Omental fat pad (tissue), 4 donors: Measurements from ENCODE around the gene MRGPRD. TPM values are rescaled to one million over a fixed set of nuclear protein-coding genes. Genes with fewer than 3 reads are reported as not detected.
A peak's percentile ranks its signal among the peaks of the same experiment; 100 is the strongest.

ENCODE experiments used
- ATAC-seq: fragments of 150-250 bp; one replicate; pipeline ENCODE4 v1.9.1; 2016; ENCODE audit warnings: mild to moderate bottlenecking, moderate library complexity; ENCODE audit not compliant: low FRiP score
- DNase-seq: peaks from one replicate; pipeline ENCODE4 v3.0.0-alpha.2; 2019; ENCODE audit warnings: low spot score
- total RNA-seq, 4 donors: library from RNA; depleted of rRNA; stranded (reverse); fragments of >200 nt; gene quantifications; one replicate each; pipeline ENCODE4 v1.1.0, GENCODE V29; 2016
- TF ChIP-seq, protein P1 (sequence below), 3 donors: fragments of 450-650 bp; IDR thresholded peaks; one replicate each; pipeline ENCODE4 v1.5.1; 2016 to 2017; ENCODE audit warnings: antibody characterized with exemption in 3 of 3, mild to moderate bottlenecking in 3 of 3, moderate library complexity in 2 of 3

The MRGPRD gene, protein sequence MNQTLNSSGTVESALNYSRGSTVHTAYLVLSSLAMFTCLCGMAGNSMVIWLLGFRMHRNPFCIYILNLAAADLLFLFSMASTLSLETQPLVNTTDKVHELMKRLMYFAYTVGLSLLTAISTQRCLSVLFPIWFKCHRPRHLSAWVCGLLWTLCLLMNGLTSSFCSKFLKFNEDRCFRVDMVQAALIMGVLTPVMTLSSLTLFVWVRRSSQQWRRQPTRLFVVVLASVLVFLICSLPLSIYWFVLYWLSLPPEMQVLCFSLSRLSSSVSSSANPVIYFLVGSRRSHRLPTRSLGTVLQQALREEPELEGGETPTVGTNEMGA
- not detected for total RNA-seq

DNA sequence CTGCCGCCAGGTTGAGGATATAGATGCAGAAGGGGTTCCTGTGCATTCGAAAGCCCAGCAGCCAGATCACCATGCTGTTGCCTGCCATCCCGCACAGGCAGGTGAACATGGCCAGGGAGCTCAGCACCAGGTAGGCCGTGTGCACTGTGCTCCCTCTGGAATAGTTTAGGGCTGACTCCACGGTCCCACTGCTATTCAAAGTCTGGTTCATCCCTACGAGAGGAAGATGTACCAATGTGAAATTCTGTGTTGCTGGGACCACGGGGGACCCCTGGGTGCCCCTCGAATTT lies at the start of gene MRGPRD:
MRGPRD (minus strand) TSS at position 211 of the 290 bp plus-strand sequence; CDS start at position 211, 0 bp downstream.
- ATAC-seq (no peak), DNase-seq (no peak)
- TF ChIP-seq, protein P1, sequence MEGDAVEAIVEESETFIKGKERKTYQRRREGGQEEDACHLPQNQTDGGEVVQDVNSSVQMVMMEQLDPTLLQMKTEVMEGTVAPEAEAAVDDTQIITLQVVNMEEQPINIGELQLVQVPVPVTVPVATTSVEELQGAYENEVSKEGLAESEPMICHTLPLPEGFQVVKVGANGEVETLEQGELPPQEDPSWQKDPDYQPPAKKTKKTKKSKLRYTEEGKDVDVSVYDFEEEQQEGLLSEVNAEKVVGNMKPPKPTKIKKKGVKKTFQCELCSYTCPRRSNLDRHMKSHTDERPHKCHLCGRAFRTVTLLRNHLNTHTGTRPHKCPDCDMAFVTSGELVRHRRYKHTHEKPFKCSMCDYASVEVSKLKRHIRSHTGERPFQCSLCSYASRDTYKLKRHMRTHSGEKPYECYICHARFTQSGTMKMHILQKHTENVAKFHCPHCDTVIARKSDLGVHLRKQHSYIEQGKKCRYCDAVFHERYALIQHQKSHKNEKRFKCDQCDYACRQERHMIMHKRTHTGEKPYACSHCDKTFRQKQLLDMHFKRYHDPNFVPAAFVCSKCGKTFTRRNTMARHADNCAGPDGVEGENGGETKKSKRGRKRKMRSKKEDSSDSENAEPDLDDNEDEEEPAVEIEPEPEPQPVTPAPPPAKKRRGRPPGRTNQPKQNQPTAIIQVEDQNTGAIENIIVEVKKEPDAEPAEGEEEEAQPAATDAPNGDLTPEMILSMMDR (IDR thresholded peaks at IDR 0.05), result no peak

DNA sequence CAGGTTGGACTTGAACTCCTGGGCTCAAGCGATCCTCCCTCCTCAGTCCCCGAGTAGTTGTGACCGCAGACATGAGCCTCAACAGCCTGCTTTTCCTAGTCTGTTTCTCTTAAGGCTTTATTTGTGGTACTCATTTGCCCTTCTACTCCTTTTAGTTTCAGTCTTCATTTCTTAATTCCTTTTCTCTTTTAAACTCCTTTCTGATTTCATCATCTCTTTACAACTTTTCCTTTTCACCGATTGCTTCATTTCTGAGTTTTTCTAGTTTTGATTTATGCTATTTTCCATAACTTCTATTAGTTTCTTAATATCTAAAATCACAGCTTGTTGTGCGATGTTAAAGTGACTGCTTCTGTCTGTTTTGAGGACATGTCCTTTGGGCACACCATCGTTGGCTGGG lies 49.5 kb upstream of the MRGPRD start:
- TF ChIP-seq, protein P1 (IDR thresholded peaks at IDR 0.05), result no peak
- DNase-seq (no peak), ATAC-seq (no peak)

DNA sequence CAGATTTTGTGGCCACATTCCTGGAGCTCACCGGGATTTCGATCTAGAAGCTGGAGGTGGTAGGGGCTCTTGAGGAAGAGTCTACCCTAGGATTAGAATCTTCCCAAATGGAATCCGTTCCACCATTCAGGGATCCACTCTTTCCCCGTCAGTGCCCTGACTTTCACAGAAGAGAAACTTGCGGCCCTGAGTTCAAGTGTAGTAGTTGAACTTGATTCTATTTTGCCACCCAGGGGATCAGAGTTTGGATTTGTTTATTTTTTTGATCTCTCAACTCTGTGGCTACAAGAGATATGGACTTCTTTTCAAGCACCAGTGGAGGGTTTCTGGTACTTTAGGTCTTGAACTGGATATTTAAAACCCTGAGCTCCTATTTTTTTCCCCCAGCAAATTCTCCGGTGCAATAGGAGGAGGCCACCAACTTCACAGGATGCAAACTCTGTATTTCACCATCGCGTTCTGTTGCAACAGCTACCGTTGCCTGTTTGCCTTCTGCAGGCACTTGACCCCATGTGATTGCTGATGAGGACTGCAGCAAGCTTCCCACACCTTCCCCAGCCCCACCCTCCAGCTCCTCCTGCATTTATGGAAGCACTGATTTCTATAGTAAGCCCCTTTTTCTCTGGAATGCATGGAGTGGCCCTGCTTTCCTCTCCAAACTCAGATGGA lies 47.1 kb upstream of the MRGPRD start:
- TF ChIP-seq, protein P1 (IDR thresholded peaks at IDR 0.05), result no peak
- no peak for ATAC-seq
- DNase-seq, result no peak

DNA sequence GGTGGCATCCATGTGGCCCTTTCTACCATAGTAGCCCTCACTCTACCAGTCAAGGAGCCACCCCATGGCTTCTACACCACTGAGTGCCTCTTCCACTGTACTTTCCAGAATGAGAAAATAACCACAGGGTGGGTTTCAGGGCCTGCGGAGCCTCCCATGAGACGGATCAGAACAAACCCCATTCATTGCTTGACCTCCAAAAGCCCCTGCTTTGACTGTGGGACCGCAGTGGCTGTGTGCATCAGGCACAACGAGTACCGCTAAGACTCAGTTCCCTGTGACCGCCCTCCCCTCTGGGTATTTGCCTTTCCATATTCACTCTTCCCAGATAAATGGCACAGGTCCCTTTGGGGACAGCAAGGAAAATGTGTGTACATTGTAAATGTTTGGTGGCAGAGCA lies 43.7 kb upstream of the MRGPRD start:
- DNase-seq, result no peak
- TF ChIP-seq, protein P1 (IDR thresholded peaks at IDR 0.05), result no peak
- ATAC-seq, result no peak

DNA sequence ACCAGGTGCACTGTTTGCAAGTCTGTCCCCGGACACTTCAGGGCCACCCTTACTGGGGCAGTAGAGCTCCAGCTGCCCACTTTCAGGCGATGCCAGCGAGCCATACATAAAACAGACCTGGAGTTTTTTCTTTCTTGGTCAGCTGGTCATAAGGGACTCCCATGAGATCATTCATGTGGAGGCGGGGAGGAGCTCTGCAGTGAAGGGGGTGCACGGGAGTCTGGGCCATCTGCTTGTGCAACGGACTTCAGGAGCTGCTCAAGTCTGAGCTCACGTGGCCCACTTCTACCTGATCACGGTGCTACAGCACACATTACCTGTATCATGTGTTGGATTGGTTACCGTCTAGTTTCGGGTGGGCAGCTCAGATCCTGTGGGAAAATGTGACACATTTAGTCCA lies 41.5 kb upstream of the MRGPRD start:
- no peak for DNase-seq

DNA sequence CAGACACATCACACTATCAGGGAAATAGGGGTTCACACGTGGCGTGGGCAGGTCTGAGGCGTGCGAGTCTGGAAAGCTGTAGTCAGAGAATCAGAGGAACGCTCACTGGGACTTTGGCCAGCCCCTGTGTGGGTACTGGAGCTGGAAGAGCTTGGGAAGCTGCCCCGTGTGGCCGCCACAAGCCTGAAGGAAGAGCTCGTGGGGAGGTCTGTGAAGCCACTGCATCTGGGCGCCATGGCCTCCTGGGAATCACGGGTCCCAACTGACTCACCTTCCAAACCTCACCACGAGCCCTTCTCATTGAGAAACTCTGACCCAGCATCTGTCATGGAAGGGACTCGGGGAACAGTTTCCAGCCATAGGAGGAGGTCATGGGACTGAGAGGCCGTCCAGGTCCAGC lies 38.1 kb upstream of the MRGPRD start:
- DNase-seq, result no peak
- TF ChIP-seq, protein P1 (IDR thresholded peaks at IDR 0.05), result no peak
- ATAC-seq, result no peak

More for the DNA sequence above, 41.5 kb upstream of the MRGPRD start:
- TF ChIP-seq, protein P1 (IDR thresholded peaks at IDR 0.05), result no peak
- peak; percentile 33 for ATAC-seq

DNA sequence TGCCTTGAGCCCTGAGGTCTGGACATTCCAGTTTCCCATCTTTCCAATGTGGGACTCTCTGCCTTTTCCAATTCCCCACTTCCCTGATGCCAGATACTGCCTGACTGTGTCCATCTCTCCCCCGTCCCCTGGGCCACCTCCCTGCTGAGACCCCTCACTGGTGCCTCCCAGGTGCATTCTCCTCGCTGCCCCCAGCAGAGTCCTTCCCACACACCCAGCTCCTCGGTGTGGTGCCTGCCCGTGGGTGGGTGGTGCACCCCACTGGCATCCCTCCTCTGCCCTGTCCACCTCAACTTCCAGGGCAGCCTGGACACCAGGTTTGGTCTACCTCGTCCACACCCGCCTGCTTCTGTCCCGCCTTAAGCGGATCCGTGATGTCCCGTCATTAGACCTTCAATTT lies 37.2 kb upstream of the MRGPRD start:
- ATAC-seq (no peak), DNase-seq (no peak)
- TF ChIP-seq, protein P1 (IDR thresholded peaks at IDR 0.05), result no peak
